Subcutaneous abdominal adipose tissue (tissue), 5 donors: ENCODE data around the gene PAPPA2.
"Not testable (repeated sequence)": the region's sequence is repeated elsewhere in the genome, so short reads cannot be mapped to it uniquely, and the experiment has no call there.

Experiments
- H3K27ac ChIP-seq: one replicate; pipeline ENCODE4 v1.7.0; 2013; ENCODE audit warnings: low read depth, mild to moderate bottlenecking, inconsistent platforms, low read length, moderate library complexity
- H3K27me3 ChIP-seq, 5 donors: one replicate each; pipeline ENCODE4 v1.7.0; 2013; ENCODE audit warnings: low read length in 5 of 5, inconsistent platforms in 1 of 5; ENCODE audit not compliant: control insufficient read depth in 5 of 5, insufficient read depth in 4 of 5
- H3K36me3 ChIP-seq, 5 donors: one replicate each; pipeline ENCODE4 v1.7.0; 2013; ENCODE audit warnings: low read length in 5 of 5; ENCODE audit not compliant: control insufficient read depth in 5 of 5, insufficient read depth in 5 of 5
- H3K4me1 ChIP-seq, 5 donors: one replicate each; pipeline ENCODE4 v1.7.0; 2013; ENCODE audit warnings: low read length in 5 of 5, mild to moderate bottlenecking in 3 of 5, moderate library complexity in 1 of 5; ENCODE audit not compliant: control insufficient read depth in 5 of 5, insufficient read depth in 5 of 5
- H3K4me3 ChIP-seq, 5 donors: one replicate each; pipeline ENCODE4 v1.7.0; 2013; ENCODE audit warnings: low read length in 5 of 5, low read depth in 1 of 5
- H3K9ac ChIP-seq, 5 donors: one replicate each; pipeline ENCODE4 v1.7.0; 2013; ENCODE audit warnings: low read length in 5 of 5, mild to moderate bottlenecking in 4 of 5, moderate library complexity in 3 of 5
- H3K9me3 ChIP-seq, 5 donors: one replicate each; pipeline ENCODE4 v1.7.0; 2013; ENCODE audit warnings: low read length in 5 of 5; ENCODE audit not compliant: control insufficient read depth in 5 of 5
- donor health status: healthy.
- donor health status: healthy.
- donor health status: healthy.
- donor health status: healthy.
- donor health status: healthy.

The PAPPA2 gene

DNA sequence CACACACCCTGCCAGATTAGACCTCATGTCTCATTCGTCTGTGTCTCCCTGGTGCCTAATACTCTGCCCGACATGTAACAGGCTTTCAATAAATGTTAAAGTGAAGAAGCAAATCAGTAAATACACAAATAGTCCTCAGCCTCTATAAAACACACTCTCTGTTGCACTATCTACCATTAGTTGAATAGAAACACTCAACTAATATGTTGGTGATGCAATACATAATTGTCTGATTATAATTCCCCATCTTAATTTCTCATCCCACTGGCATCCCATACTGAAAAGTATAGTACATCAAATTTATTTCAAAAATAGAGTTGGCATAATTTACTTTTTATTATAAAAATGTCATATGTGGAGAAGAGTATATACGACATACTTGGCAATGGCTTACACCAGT, 162.4 kb downstream of the PAPPA2 start:
- no peak overlapping the region for H3K4me3 ChIP-seq
- no peaks in the 10 kb centered on the region for H3K27me3 ChIP-seq
- no peak overlapping the region for H3K27ac ChIP-seq
- H3K9me3 ChIP-seq = peaks cover 0 to 7% (median 4%) of the 10 kb centered on the region in 5 donors
- H3K9ac ChIP-seq = no peak overlapping the region
- no peaks in the 10 kb centered on the region for H3K36me3 ChIP-seq
- H3K4me1 ChIP-seq = no peaks in the 10 kb centered on the region

DNA sequence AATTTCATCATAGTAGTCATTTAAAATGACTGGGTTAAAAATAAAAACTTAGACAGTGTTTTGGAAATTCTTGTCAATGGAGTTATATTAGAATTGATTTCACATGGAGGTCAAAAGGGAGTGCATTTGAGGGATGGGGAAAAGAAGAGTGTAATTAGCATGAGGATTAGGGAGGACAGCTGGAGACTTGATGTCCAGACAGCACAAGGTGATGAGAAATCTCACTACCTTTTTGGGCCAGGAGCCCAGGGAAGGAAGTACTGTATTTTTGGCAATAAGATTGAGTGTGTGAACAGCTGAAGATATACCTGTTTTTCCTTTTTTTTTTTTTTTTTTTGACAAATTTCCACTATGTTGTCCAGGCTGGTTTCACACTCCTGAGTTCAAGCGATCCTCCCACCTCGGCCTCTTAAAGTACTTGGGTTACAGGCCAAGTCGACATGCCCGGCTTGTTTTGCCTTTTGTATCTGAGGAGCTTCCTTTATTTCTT, 163.6 kb downstream of the PAPPA2 start:
- Histone ChIP-seq H3K4me3 (no peak overlapping the region), H3K36me3 (no peaks in the 10 kb centered on the region), H3K27me3 (no peaks in the 10 kb centered on the region), H3K9me3 (peaks cover 0 to 7% (median 4%) of the 10 kb centered on the region in 5 donors), H3K4me1 (no peaks in the 10 kb centered on the region), H3K9ac (no peak overlapping the region), H3K27ac (no peak overlapping the region)

DNA sequence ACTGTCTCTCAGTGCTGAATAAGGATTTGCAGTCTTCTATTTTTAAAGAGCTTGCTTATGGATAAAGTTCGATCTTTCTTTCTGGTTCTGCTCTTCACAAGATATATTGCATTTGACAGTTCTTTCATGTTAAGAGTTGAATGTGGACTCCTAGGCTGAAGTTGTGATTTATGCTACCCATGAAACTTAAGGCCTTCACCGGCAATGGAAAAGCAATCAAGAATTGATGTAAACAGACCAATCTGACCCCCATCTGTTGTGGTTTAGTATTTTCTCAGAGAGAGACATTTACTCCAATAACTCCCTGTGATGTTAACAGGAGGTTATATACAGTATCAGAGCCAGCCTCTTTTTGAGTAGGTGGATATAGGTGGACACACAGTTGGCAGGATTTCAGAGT, 165.8 kb downstream of the PAPPA2 start:
- H3K9me3 ChIP-seq = peaks cover 0 to 3% (median 0%) of the 10 kb centered on the region in 5 donors

DNA sequence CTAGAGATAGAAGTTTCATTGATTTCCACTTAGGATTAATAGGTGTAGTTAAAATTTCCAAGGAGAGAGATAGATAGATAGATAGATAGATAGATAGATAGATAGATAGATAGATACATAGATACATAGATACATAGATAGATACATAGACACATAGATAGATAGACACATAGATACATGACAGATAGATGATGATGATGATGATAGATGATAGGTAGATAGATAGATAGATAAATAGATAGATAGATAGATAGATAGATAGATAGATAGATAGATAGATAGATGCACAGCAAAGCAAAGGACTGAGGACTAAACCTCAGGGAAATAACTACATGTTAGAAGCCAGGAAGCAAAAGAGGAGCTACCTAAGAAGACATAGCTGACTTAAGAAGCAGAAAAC, 171.8 kb downstream of the PAPPA2 start:
- H3K27ac ChIP-seq, H3K27me3 ChIP-seq, H3K9ac ChIP-seq, H3K4me1 ChIP-seq, H3K36me3 ChIP-seq, H3K9me3 ChIP-seq, H3K4me3 ChIP-seq: not testable (repeated sequence)

More for the DNA sequence above, 165.8 kb downstream of the PAPPA2 start:
- Histone ChIP-seq H3K9ac (no peak overlapping the region), H3K36me3 (no peaks in the 10 kb centered on the region), H3K4me3 (no peak overlapping the region), H3K27me3 (no peaks in the 10 kb centered on the region), H3K4me1 (no peaks in the 10 kb centered on the region), H3K27ac (no peak overlapping the region)

DNA sequence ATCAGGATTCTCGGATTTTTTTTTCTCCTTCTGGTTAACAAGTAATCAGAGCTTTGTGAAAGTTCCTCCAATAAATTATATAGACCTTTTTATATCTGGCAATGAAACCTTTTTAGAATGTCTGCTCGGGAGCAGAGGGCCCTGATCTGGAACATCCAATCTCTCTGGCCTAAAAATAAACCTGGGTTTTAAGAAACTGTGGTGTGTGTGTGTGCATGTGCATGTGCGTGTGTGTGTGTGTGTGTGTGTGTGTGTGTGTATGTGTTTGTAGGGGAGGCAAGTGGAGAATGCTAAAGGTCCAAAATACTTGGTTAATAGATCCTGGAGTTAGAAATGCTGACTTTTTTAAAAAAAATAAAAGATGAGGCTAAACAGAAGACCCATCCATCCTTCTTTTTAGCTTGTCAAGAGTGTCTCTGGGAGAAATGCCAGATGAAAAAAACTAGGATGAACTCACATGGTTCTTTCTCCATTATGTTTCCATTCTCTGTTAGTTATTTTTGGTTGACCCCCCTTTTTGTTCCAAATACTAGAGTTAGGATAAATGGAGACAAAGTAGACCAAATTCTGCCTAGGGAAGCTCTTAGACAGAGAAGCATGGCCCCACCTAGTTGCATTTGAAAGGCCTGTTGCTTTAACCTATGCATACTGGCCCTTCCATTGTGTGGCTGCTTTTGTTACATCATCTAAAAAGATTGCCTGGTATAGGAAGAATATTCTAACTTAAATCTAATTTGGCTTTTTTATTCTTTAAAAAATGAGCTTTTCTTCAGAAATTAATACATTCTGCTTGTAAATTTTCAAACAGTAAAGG, 175.9 kb downstream of the PAPPA2 start:
- H3K9me3 ChIP-seq = no peaks in the 10 kb centered on the region
- no peak overlapping the region for H3K27ac ChIP-seq

DNA sequence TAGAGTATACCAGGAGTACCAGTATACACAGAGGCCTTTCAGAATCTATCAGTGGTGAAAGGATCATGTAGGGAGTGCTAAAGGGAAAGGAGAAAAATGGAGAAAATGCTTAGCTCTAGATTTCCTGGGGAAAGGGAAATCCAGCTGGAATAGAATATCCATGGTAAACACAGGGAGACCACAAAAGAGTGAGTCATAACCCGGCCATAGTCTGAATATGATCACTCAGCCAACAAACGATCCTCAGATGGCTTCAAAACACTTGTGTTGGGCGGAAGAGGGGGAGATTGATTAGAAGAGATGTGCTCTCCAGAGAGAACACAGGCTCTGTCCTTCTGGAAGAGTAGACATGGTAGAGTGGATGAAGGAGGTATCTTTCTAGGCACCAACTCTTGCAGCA, 180.6 kb downstream of the PAPPA2 start:
- Histone ChIP-seq H3K4me1 (no peaks in the 10 kb centered on the region), H3K27ac (no peak overlapping the region), H3K36me3 (no peaks in the 10 kb centered on the region), H3K9ac (no peak overlapping the region), H3K27me3 (no peaks in the 10 kb centered on the region), H3K4me3 (no peak overlapping the region), H3K9me3 (peaks cover 0 to 5% (median 0%) of the 10 kb centered on the region in 5 donors)

More for the DNA sequence above, 175.9 kb downstream of the PAPPA2 start:
- H3K4me1 ChIP-seq = no peaks in the 10 kb centered on the region
- no peaks in the 10 kb centered on the region for H3K36me3 ChIP-seq
- H3K9ac ChIP-seq = no peak overlapping the region
- no peak overlapping the region for H3K4me3 ChIP-seq
- H3K27me3 ChIP-seq = no peaks in the 10 kb centered on the region

DNA sequence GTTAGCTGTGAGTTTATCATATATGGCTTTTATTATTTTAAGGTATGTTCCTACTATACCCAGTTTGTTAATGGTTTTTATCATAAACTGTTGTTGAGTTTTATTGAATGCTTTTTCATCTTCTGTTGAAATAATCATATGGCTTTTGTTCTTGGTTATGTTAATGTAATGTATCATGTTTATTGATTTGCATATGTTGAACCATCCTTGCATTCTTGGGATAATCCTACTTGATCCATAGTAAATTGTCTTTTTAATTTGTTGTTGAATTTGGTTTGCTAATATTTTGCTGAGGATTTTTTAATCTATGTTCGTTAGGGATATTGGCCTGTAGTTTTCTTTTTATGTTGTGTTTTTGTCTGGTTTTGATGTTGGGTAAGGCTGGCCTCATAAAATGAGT, 185.6 kb downstream of the PAPPA2 start:
- Histone ChIP-seq H3K9me3 (peaks cover 0 to 20% (median 7%) of the 10 kb centered on the region in 5 donors), H3K27ac (no peak overlapping the region), H3K36me3 (no peaks in the 10 kb centered on the region), H3K4me3 (no peak overlapping the region), H3K27me3 (no peaks in the 10 kb centered on the region), H3K4me1 (no peaks in the 10 kb centered on the region), H3K9ac (no peak overlapping the region)

DNA sequence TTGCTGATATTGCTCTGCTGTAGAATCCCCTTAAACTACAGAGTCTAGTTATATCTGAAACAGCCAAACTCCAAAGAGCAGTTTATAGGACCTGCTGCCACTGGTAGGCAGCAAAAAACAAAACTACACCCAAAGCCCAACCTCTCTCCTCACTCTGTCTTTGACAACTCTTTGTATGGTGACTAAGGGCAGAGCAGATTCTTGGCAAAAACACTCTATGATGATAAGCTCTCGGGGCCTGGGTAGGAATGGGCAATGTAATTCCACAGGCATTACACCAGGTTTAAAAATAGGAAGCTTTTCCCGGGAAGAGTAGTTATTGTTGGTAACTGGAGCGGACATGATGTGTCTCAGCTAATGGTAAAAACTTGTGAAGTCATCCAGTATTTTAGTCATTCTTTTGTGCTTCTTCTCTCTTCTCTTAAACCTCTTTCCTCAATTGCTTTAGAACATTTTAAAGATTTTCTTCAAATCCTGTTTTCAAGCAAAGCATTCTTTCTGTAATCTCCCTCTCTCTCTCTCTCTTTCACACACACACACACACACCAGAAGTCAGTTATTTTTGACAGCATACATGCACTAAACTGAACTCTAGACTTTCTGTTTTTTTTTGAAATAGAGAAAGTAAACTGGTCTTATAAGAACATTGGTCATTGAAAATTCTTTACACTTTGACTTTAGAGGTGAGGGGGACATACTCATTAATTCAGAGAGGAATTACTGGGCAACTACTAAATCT, 193.5 kb downstream of the PAPPA2 start:
- Histone ChIP-seq H3K27ac (peak overlapping the region; percentile 50), H3K27me3 (no peaks in the 10 kb centered on the region), H3K9ac (no peak overlapping the region), H3K4me3 (no peak overlapping the region), H3K4me1 (peaks cover 0 to 9% (median 0%) of the 10 kb centered on the region in 5 donors), H3K9me3 (peaks cover 0 to 16% (median 8%) of the 10 kb centered on the region in 5 donors), H3K36me3 (no peaks in the 10 kb centered on the region)

DNA sequence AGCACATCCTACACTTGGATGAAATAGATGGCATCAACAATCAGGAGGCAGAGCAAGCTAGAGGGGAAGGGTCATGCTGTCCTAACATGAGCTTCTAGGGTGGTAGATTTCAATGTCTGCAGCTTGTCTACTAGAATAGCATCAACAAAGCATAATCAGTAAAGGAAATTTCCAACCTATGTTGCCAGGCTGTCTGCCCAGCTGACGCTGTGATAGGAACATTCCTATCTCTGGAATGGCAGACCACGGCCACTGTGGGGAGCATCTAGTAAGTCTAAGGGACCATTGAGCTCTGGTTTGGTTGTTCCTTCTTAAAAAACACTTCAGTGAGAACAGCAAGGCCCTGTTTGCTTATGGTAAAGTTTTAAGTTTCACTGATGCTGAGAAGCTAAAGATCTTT, 206.8 kb downstream of the PAPPA2 start:
- H3K9ac ChIP-seq = no peak overlapping the region
- H3K4me3 ChIP-seq = no peak overlapping the region
- no peaks in the 10 kb centered on the region for H3K27me3 ChIP-seq
- H3K4me1 ChIP-seq = no peaks in the 10 kb centered on the region
- H3K36me3 ChIP-seq = no peaks in the 10 kb centered on the region
- no peak overlapping the region for H3K27ac ChIP-seq
- no peaks in the 10 kb centered on the region for H3K9me3 ChIP-seq

DNA sequence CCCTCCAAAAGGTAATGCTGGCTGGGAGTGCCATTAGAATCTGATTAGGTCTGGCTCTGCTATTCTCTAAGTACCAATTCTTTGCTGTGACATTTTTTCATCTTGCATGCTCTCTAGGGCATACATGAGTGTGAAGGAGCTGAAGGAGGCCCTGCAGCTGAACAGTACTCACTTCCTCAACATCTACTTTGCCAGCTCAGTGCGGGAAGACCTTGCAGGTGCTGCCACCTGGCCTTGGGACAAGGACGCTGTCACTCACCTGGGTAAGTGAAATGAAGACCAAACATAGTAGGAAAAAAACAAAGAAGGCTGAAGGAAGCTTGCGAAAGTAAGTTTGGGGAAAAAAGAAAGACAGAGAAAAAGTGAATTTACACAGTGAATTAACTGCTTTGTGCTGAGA, 207.9 kb downstream of the PAPPA2 start:
- no peak overlapping the region for H3K9ac ChIP-seq
- no peaks in the 10 kb centered on the region for H3K36me3 ChIP-seq
- H3K4me1 ChIP-seq = no peaks in the 10 kb centered on the region
- H3K27me3 ChIP-seq = no peaks in the 10 kb centered on the region
- H3K9me3 ChIP-seq = no peaks in the 10 kb centered on the region
- no peak overlapping the region for H3K4me3 ChIP-seq
- no peak overlapping the region for H3K27ac ChIP-seq
